NCI-H2196 treated with DMSO at 0.1 percent for 48 hours (cell line): ENCODE results near the gene STRBP.

ENCODE experiments used
- DNase-seq: peaks from one replicate; lab custom pipeline; 2025; ENCODE audit not compliant: unreplicated experiment; lab: John Stamatoyannopoulos, UW

Gene STRBP

GRCh38 chr9:123072407-123072995 is 195.9 kb downstream of the STRBP start:
- no peak for DNase-seq
